HG03103 (cell line): Measurements from ENCODE around the gene LNPK.
"Not testable (repeated sequence)": the region's sequence is repeated elsewhere in the genome, so short reads cannot be mapped to it uniquely, and the experiment has no call there.

Experiments
- ATAC-seq: cut with Tn5 transposase; IDR thresholded peaks from one replicate; pipeline ENCODE4 v1.9.1; 2021; ENCODE audit warnings: low read depth; ENCODE audit not compliant: unreplicated experiment

The LNPK gene

GRCh38 chr2:175913849-175914743, 88.0 kb downstream of the LNPK start:
- not testable (repeated sequence) for ATAC-seq

GRCh38 chr2:175913267-175913666, 88.8 kb downstream of the LNPK start:
- not testable (repeated sequence) for ATAC-seq

GRCh38 chr2:175904035-175904434, 98.0 kb downstream of the LNPK start:
- ATAC-seq, result no peak

GRCh38 chr2:175903384-175903936, 98.6 kb downstream of the LNPK start:
- no peak for ATAC-seq

- not testable (repeated sequence) for ATAC-seq
Observed at GRCh38 chr2:175895957-175896356, 106.1 kb downstream of the LNPK start.

GRCh38 chr2:175892046-175892445, 110.0 kb downstream of the LNPK start:
- ATAC-seq, result no peak

- ATAC-seq, result no peak
Observed at GRCh38 chr2:175890636-175891242, 111.3 kb downstream of the LNPK start.

GRCh38 chr2:175889701-175890302, 112.3 kb downstream of the LNPK start:
- ATAC-seq, result no peak

- no peak for ATAC-seq
Observed at GRCh38 chr2:175887776-175888175, 114.3 kb downstream of the LNPK start.

GRCh38 chr2:175884697-175885393, 117.2 kb downstream of the LNPK start:
- no peak for ATAC-seq

- ATAC-seq, result no peak
Observed at GRCh38 chr2:175883586-175884194, 118.4 kb downstream of the LNPK start.

GRCh38 chr2:175879679-175880078, 122.4 kb downstream of the LNPK start:
- ATAC-seq, result no peak

- no peak for ATAC-seq
Observed at GRCh38 chr2:175877845-175878544, 124.1 kb downstream of the LNPK start.

- ATAC-seq, result no peak
Observed at GRCh38 chr2:175874291-175874690, 127.8 kb downstream of the LNPK start.
